Osteoblast (primary cell): Measurements from ENCODE around the gene NES. TPM values are rescaled to one million over a fixed set of nuclear protein-coding genes. Genes with fewer than 3 reads are reported as not detected.

Source experiments
- DNase-seq: peaks from one replicate; pipeline ENCODE4 v3.0.0; 2011; ENCODE audit warnings: low spot score, mixed read lengths; ENCODE audit not compliant: insufficient read length; ENCODE audit errors: missing footprints
- H2AFZ ChIP-seq: 2 replicates; pipeline ENCODE4 v1.6.0; 2011; ENCODE audit warnings: mild to moderate bottlenecking, low read length
- H3K27ac ChIP-seq: 2 replicates; pipeline ENCODE4 v1.5.1; 2011; ENCODE audit warnings: mild to moderate bottlenecking, low read depth, low read length, moderate library complexity
- H3K27me3 ChIP-seq: 2 replicates; pipeline ENCODE4 v1.6.0; 2012; ENCODE audit warnings: mild to moderate bottlenecking, control low read depth, inconsistent platforms, low read length, moderate library complexity; ENCODE audit not compliant: insufficient read depth
- H3K36me3 ChIP-seq: 2 replicates; pipeline ENCODE4 v1.5.1; 2011; ENCODE audit warnings: mild to moderate bottlenecking, low read length, control low read depth, moderate library complexity; ENCODE audit not compliant: insufficient read depth
- H3K4me1 ChIP-seq: 2 replicates; pipeline ENCODE4 v1.5.1; 2011; ENCODE audit warnings: mild to moderate bottlenecking, low read length, control low read depth, moderate library complexity; ENCODE audit not compliant: insufficient read depth
- H3K4me2 ChIP-seq: 2 replicates; pipeline ENCODE4 v1.6.0; 2011; ENCODE audit warnings: mild to moderate bottlenecking, low read length; ENCODE audit not compliant: insufficient read depth
- H3K4me3 ChIP-seq: fragments of 200-600 bp; sonication (generic); 3 replicates; pipeline ENCODE4 v1.5.1; 2012; ENCODE audit warnings: mild to moderate bottlenecking, low read length, inconsistent platforms; ENCODE audit not compliant: insufficient read depth
- H3K79me2 ChIP-seq: 2 replicates; pipeline ENCODE4 v1.6.0; 2012; ENCODE audit warnings: mild to moderate bottlenecking, low read length, control low read depth, inconsistent platforms; ENCODE audit not compliant: insufficient read depth
- H3K9me3 ChIP-seq: 2 replicates; pipeline ENCODE4 v1.5.1; 2011; ENCODE audit warnings: low read depth, low read length, control low read depth
- H4K20me1 ChIP-seq: 2 replicates; pipeline ENCODE4 v1.6.0; 2012; ENCODE audit warnings: mild to moderate bottlenecking, low read length, control low read depth; ENCODE audit not compliant: insufficient read depth
- CTCF ChIP-seq: IDR thresholded peaks from 2 replicates; pipeline ENCODE4 v1.5.1; 2011; ENCODE audit warnings: mild to moderate bottlenecking, low read depth, low read length, moderate library complexity; ENCODE audit errors: extremely low read depth
- total RNA-seq: library from RNA; depleted of rRNA; stranded (reverse); fragments of >200 nt; gene quantifications from 2 replicates; pipeline ENCODE4 v1.2.3, GENCODE V29; 2012

Gene NES
- total RNA-seq, 1 donor = 0.36 TPM

DNA sequence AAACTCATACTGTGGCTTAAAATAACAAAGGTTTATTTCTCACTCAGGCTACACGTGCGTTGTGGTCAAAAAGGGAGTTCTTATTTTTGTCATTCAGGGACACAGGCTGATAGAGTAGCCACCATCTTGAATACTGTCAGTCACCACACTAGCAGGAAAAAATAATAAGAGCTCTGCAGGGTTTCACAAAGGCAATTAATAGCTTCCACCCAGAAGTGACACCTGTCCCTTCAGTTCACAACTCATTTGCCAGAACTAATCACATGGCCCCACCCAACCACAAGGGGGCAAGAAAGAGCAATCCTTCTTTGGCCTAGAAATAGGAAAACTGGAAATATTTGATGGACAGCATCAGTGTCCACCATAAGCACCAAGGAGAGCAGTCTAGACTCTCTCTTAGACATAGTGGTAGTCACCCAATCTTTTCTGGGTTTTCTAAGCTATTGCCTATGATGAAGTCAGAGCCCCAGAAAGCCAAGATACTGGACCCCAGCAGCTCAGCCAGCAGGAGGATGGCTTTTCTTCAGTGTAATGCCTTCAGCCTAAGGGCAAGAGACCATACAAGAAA, 49.8 kb downstream of the NES start:
- H3K9me3 ChIP-seq = no peaks in the 10 kb centered on the region
- H3K4me3 ChIP-seq = no peak overlapping the region
- peak; percentile 82 for TF ChIP-seq CTCF
- H4K20me1 ChIP-seq = no peaks in the 10 kb centered on the region
- H3K27me3 ChIP-seq = peaks cover 58% of the 10 kb centered on the region
- H3K36me3 ChIP-seq = no peaks in the 10 kb centered on the region
- H3K27ac ChIP-seq = no peak overlapping the region
- no peak overlapping the region for H2AFZ ChIP-seq
- H3K79me2 ChIP-seq = no peaks in the 10 kb centered on the region
- no peak overlapping the region for H3K4me2 ChIP-seq
- DNase-seq = peak; percentile 91
- H3K4me1 ChIP-seq = no peaks in the 10 kb centered on the region

DNA sequence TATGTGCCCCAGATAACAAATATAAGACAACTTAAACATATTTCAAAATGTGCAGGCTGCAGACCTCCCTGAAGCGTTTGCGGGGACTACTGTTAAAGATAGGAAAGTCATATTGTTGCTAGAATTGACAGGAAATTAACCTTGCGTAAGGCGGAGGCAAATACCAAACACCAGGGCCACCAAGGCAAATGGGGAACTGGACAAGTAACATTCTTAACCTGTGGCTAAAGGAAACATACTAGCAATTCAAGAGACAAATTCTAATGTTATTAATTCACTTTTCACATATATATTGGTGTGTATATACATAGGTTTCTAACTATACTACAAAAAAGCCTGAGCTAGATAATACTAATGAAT, 51.1 kb downstream of the NES start:
- Histone ChIP-seq H3K27ac (no peak overlapping the region), H3K9me3 (no peaks in the 10 kb centered on the region), H3K4me2 (no peak overlapping the region), H2AFZ (no peak overlapping the region), H3K4me1 (no peaks in the 10 kb centered on the region), H4K20me1 (no peaks in the 10 kb centered on the region), H3K36me3 (no peaks in the 10 kb centered on the region), H3K4me3 (no peak overlapping the region), H3K79me2 (no peaks in the 10 kb centered on the region), H3K27me3 (peaks cover 56% of the 10 kb centered on the region)
- no peak for DNase-seq
- TF ChIP-seq CTCF = peak; percentile 3

DNA sequence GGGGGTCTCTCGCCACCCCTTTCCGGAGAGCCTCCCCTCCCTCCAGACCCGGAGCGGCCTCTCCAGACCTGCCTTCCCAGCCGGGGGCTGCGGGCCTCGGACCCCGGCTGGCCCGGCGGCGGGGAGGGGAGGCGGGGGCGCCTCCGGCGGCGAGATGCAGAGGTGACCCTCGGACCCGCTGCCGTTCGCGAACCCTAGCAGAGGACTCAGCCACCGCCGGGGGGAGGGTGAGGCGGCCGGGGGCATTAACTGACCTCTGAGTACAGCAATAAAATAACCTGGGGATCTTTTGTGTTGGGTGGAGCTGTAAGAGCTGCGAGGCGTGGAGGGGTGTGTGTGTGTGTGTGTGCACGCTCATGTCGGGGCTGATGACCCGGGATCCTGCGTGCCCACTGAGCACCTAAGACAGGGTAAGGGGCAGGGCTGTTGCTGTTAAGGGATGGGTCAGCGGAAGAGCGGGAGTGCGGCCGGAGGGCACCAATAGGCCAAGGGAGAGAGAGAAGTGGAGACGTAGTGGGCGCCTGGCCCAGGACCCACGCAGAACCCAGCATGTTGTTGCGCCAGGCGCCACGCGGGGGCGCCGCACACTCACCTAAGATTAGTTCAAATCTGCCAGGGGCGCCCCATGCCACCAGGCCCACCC, 51.6 kb downstream of the NES start:
- H3K27me3 ChIP-seq = peaks cover 56% of the 10 kb centered on the region
- no peaks in the 10 kb centered on the region for H4K20me1 ChIP-seq
- no peaks in the 10 kb centered on the region for H3K4me1 ChIP-seq
- H3K36me3 ChIP-seq = no peaks in the 10 kb centered on the region
- no peak overlapping the region for H3K27ac ChIP-seq
- no peak overlapping the region for H2AFZ ChIP-seq
- no peaks in the 10 kb centered on the region for H3K9me3 ChIP-seq
- DNase-seq = peak; percentile 90
- H3K4me2 ChIP-seq = no peak overlapping the region
- no peak overlapping the region for H3K4me3 ChIP-seq
- no peaks in the 10 kb centered on the region for H3K79me2 ChIP-seq
- peak; percentile 74 for TF ChIP-seq CTCF

DNA sequence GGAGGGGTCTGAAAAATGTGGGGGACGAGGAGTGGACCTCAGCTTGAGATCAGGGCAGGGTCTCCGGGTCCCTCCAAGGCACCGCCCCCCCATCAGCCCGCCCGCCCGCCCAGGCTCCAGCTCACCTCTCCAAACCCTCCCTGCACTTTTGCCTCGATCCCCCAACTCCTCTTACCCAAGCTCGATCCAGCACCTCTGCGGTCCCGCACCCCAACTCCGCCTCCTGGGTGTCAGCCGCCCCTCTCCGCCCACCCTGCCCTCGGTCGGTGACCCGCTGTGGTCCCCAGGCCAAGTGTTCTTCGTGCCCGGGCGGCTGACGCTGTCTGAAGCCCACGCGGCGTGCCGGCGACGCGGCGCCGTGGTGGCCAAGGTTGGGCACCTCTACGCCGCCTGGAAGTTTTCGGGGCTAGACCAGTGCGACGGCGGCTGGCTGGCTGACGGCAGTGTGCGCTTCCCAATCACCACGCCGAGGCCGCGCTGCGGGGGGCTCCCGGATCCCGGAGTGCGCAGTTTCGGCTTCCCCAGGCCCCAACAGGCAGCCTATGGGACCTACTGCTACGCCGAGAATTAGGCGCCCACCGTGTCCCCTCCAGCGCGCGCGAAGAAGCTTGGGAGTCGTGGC, 52.3 kb downstream of the NES start:
- no peak for TF ChIP-seq CTCF
- Histone ChIP-seq H3K4me1 (no peaks in the 10 kb centered on the region), H3K79me2 (no peaks in the 10 kb centered on the region), H3K36me3 (no peaks in the 10 kb centered on the region), H3K27ac (no peak overlapping the region), H3K4me2 (peak overlapping the region; percentile 61), H3K4me3 (no peak overlapping the region), H4K20me1 (no peaks in the 10 kb centered on the region), H2AFZ (no peak overlapping the region), H3K27me3 (peaks cover 56% of the 10 kb centered on the region), H3K9me3 (no peaks in the 10 kb centered on the region)
- no peak for DNase-seq
